AG09319 (cell line): Measurements from ENCODE around the gene CEP128.

Source experiments
- DNase-seq: peaks from one replicate; pipeline ENCODE4 v3.0.0-alpha.2; 2010; ENCODE audit warnings: low read depth; ENCODE audit errors: extremely low read depth
- TF ChIP-seq, protein P1 (sequence below): IDR thresholded peaks from 2 replicates; pipeline ENCODE4 v1.5.1; 2011; ENCODE audit warnings: low read depth, mild to moderate bottlenecking, inconsistent platforms, low read length, moderate library complexity

The CEP128 gene

GRCh38 chr14:80695869-80696268, 245.7 kb downstream of the CEP128 start:
- TF ChIP-seq, protein P1, sequence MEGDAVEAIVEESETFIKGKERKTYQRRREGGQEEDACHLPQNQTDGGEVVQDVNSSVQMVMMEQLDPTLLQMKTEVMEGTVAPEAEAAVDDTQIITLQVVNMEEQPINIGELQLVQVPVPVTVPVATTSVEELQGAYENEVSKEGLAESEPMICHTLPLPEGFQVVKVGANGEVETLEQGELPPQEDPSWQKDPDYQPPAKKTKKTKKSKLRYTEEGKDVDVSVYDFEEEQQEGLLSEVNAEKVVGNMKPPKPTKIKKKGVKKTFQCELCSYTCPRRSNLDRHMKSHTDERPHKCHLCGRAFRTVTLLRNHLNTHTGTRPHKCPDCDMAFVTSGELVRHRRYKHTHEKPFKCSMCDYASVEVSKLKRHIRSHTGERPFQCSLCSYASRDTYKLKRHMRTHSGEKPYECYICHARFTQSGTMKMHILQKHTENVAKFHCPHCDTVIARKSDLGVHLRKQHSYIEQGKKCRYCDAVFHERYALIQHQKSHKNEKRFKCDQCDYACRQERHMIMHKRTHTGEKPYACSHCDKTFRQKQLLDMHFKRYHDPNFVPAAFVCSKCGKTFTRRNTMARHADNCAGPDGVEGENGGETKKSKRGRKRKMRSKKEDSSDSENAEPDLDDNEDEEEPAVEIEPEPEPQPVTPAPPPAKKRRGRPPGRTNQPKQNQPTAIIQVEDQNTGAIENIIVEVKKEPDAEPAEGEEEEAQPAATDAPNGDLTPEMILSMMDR, result no peak
- DNase-seq, result no peak

GRCh38 chr14:80692903-80693302, 248.6 kb downstream of the CEP128 start:
- TF ChIP-seq, protein P1, result no peak
- no peak for DNase-seq

DNA sequence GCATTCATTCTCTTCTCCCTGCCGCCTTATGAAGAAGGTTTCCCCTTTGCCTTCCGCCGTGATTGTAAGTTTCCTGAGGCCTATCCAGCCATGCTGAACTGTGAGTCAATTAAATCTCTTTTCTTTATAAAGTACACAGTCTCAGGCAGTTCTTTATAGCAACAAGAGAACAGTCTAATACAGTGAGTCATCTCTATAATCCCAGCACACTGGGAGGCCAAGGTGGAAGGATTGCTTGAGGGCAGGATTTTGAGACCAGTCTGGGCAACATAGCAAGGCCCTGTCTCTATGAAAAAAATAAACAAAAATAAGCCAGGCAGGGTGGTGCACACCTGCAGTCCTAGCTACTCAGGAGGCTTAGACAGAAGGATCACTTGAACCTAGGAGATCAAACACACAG, 259.9 kb downstream of the CEP128 start:
- TF ChIP-seq, protein P1, result no peak
- DNase-seq, result no peak

GRCh38 chr14:80679273-80679672, 262.3 kb downstream of the CEP128 start:
- no peak for DNase-seq
- TF ChIP-seq, protein P1, result no peak

DNA sequence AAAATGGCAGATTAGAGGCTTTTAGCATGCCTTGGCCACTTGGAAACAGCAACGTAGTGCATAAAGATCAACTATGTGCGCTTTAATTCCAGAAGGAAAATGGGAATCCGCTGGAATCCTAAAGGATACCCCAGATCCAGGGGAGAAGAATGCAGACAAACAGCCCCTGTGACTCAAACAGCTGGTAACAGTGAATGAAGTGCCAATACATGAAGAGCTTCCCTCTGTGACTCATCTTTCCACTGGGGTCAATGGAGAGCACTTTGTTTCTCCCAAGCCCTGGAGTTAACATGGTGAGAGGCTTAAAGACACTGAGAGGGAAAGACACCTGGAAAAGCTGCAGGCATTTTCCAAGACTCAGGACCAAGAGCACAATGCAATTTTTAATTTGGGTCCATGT, 263.1 kb downstream of the CEP128 start:
- DNase-seq, result no peak
- TF ChIP-seq, protein P1, result no peak

DNA sequence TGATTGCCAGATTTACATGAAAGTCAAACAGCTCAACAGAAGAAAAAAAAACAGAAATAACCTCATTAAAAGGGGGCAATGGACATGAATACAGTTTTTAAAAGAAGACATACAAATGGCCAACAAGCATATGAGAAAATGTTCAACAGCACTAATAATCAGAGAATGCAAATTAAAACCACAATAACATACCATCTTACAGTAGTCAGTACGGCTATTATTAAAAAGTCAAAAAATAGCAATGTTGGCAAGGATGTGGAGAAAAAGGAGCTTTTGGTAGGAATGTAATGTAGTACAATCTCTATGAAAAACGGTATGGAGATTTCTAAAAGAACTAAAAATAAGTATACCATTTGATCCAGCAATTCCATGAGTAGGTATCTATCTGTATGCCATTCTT, 272.1 kb downstream of the CEP128 start:
- TF ChIP-seq, protein P1, result no peak
- DNase-seq, result no peak

GRCh38 chr14:80664576-80664975, 277.0 kb downstream of the CEP128 start:
- no peak for DNase-seq
- TF ChIP-seq, protein P1, result no peak

DNA sequence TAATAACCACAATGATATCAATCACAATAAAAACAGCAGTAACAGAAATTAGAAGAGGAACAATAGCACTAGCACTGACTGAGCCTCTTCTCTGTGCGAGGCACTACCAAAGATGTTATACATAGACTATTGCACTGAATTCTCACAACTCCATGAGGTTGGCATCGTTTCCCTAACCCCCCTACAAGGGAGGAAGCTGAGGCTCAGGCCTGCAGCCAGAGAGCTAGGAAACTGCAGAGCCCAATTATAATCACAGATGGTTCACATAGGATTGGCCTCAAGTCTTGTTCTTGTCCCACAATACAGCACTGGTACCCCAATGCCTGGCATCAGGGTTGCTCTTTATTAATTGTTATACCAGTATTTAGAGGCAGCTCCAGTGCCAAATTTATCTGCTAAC, 278.0 kb downstream of the CEP128 start:
- no peak for DNase-seq
- TF ChIP-seq, protein P1, result no peak
